ENCODE data around the gene ICAM4. TPM values are rescaled to one million over a fixed set of nuclear protein-coding genes. Genes with fewer than 3 reads are reported as not detected.

Gene ICAM4
- total and polyA plus RNA-seq, 2 donors (not counting 3 experiments of a cell fraction or from before 2014, with no cell fraction given), result 0.44 to 0.49 TPM

GRCh38 chr19:10290876-10291553, 4.3 kb downstream of the ICAM4 start:
- Histone ChIP-seq H3K27me3 (ENCODE audit: control insufficient read depth in 2 of 2, insufficient read depth in 2 of 2, low read length in 2 of 2) (peaks cover 53 to 68% of the 10 kb centered on the region in 2 experiments), H3K36me3 (ENCODE audit: control insufficient read depth in 2 of 2, extremely low read depth in 1 of 2, insufficient read depth in 2 of 2, low read length in 2 of 2) (no peaks in the 10 kb centered on the region)

GRCh38 chr19:10291554-10292205, 4.9 kb downstream of the ICAM4 start:
- ChIA-PET POLR2A (interaction anchor here (2.2 kb wide), 1 partner anchor 21 kb away, joined by 15 read pairs; the partner anchor contains the start of gene ICAM1), CTCF (interaction anchor here (0.6 to 3.2 kb wide), 11 partner anchors 13 to 108 kb away, joined by 3 to 18 read pairs (median 4); partner anchors contain the start of genes ICAM1 and RAVER1)
- Histone ChIP-seq H3K4me1 (ENCODE audit: control insufficient read depth, extremely low read depth, insufficient read depth, low read length) (peaks cover 28% of the 10 kb centered on the region), H3K9me3 (replicated peaks; ENCODE audit: control insufficient read depth, insufficient read depth, low read length) (no peaks in the 10 kb centered on the region), H3K79me2 (ENCODE audit: control insufficient read depth, insufficient read depth, low read length) (no peaks in the 10 kb centered on the region), H3K9me1 (replicated peaks; ENCODE audit: control insufficient read depth, extremely low read depth, insufficient read depth, low read length) (no peaks in the 10 kb centered on the region), H3K36me3 (ENCODE audit: control insufficient read depth in 2 of 2, extremely low read depth in 1 of 2, insufficient read depth in 2 of 2, low read length in 2 of 2) (no peaks in the 10 kb centered on the region), H4K20me1 (replicated peaks; ENCODE audit: control insufficient read depth, extremely low read depth, insufficient read depth, low read length) (no peaks in the 10 kb centered on the region), H3K4me2 (ENCODE audit: insufficient read depth, low read length) (peak overlapping the region; percentile 43), H3K4me3 (replicated peaks in 1 of 3; ENCODE audit: insufficient read depth in 1 of 3, low read depth in 1 of 3, low read length in 3 of 3) (peak overlapping the region in 2 of 3 experiments; percentile 10 to 20), H2AFZ (ENCODE audit: low read depth, low read length) (peak overlapping the region; percentile 6), H3K27me3 (ENCODE audit: control insufficient read depth in 2 of 2, insufficient read depth in 2 of 2, low read length in 2 of 2) (peaks cover 54 to 71% of the 10 kb centered on the region in 2 experiments), H3K9ac (replicated peaks; ENCODE audit: extremely low read depth, insufficient read depth, low read length) (no peak overlapping the region), H3K27ac (ENCODE audit: insufficient read depth, low read depth, low read length) (no peak overlapping the region)
- BruUV-seq (replicated peaks), result no TSS peak
- FAIRE-seq (no peak), DNase-seq (ENCODE audit: low read depth, low spot score) (no peak)
- dilution Hi-C loops (cut with MboI; ENCODE audit: extremely low pct_ligation_motif_present, low sequenced_read_pairs) (no loop called here), intact Hi-C loops (cut with micrococcal nuclease) (loop anchor here (2.0 kb wide), 1 partner anchor 43 kb away; no protein-coding TSS in a partner anchor)
- TF ChIP-seq MYC (IDR thresholded peaks at IDR 0.05; ENCODE audit: low read depth, low read length), result no peak
- TF ChIP-seq EZH2 (IDR thresholded peaks at IDR 0.05; ENCODE audit: borderline replicate concordance, low read depth, low read length, severe bottlenecking), result peak; percentile 17

More at GRCh38 chr19:10290876-10291553, 4.3 kb downstream of the ICAM4 start:
- ChIA-PET POLR2A (interaction anchor here (2.2 kb wide), 1 partner anchor 20 kb away, joined by 15 read pairs; the partner anchor contains the start of gene ICAM1), CTCF (interaction anchor here (0.6 to 3.2 kb wide), 10 partner anchors 14 to 108 kb away, joined by 3 to 18 read pairs (median 4); partner anchors contain the start of genes ICAM1 and RAVER1)
- Histone ChIP-seq H3K9me1 (replicated peaks; ENCODE audit: control insufficient read depth, extremely low read depth, insufficient read depth, low read length) (no peaks in the 10 kb centered on the region), H4K20me1 (replicated peaks; ENCODE audit: control insufficient read depth, extremely low read depth, insufficient read depth, low read length) (no peaks in the 10 kb centered on the region), H2AFZ (ENCODE audit: low read depth, low read length) (peak overlapping the region; percentile 6), H3K4me2 (ENCODE audit: insufficient read depth, low read length) (peak overlapping the region; percentile 43), H3K4me3 (replicated peaks in 1 of 3; ENCODE audit: insufficient read depth in 1 of 3, low read depth in 1 of 3, low read length in 3 of 3) (peak overlapping the region in 2 of 3 experiments; percentile 10 to 20), H3K27ac (ENCODE audit: insufficient read depth, low read depth, low read length) (no peak overlapping the region), H3K9ac (replicated peaks; ENCODE audit: extremely low read depth, insufficient read depth, low read length) (no peak overlapping the region), H3K9me3 (replicated peaks; ENCODE audit: control insufficient read depth, insufficient read depth, low read length) (no peaks in the 10 kb centered on the region), H3K79me2 (ENCODE audit: control insufficient read depth, insufficient read depth, low read length) (no peaks in the 10 kb centered on the region), H3K4me1 (ENCODE audit: control insufficient read depth, extremely low read depth, insufficient read depth, low read length) (peaks cover 29% of the 10 kb centered on the region)
- TF ChIP-seq FOS (IDR thresholded peaks at IDR 0.05; ENCODE audit: borderline replicate concordance, insufficient read depth, low read length) (no peak), POLR2A (IDR thresholded peaks at IDR 0.05; ENCODE audit: low read depth, low read length) (no peak), EZH2 (IDR thresholded peaks at IDR 0.05; ENCODE audit: borderline replicate concordance, low read depth, low read length, severe bottlenecking) (peak; percentile 14), GATA2 (IDR thresholded peaks at IDR 0.05; ENCODE audit: insufficient read depth, insufficient read length, low read depth, low read length) (no peak)
- TF ChIP-seq, protein P1, sequence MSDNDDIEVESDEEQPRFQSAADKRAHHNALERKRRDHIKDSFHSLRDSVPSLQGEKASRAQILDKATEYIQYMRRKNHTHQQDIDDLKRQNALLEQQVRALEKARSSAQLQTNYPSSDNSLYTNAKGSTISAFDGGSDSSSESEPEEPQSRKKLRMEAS (IDR thresholded peaks at IDR 0.05; ENCODE audit: insufficient read depth, insufficient read length), result no peak
- DNase-seq (ENCODE audit: low read depth, low spot score) (no peak), FAIRE-seq (peak; percentile 68)
- no TSS peak for BruUV-seq (replicated peaks)
- dilution Hi-C loops (cut with MboI; ENCODE audit: extremely low pct_ligation_motif_present, low sequenced_read_pairs), result no loop called here
- intact Hi-C loops (cut with micrococcal nuclease), result loop anchor here (2.0 kb wide), 1 partner anchor 44 kb away; no protein-coding TSS in a partner anchor
